DND-41 (cell line): ENCODE results near the gene CD151.

ENCODE experiments used
- ATAC-seq: fragments of 200-7000 bp; cut with Tn5 transposase; 3 replicates; pipeline ENCODE4 v1.9.1; 2021; ENCODE audit warnings: low read depth; ENCODE audit not compliant: insufficient read depth
- DNase-seq: peaks from one replicate; pipeline ENCODE4 v3.0.0-alpha.2; 2020
- H2AFZ ChIP-seq: 2 replicates; pipeline ENCODE4 v1.6.0; 2012; ENCODE audit warnings: low read depth, low read length
- H3K27ac ChIP-seq: 2 replicates; pipeline ENCODE4 v1.5.1; 2012; ENCODE audit warnings: low read length, inconsistent platforms
- H3K27me3 ChIP-seq: fragments of 200-600 bp; sonication (generic); 2 replicates; pipeline ENCODE4 v1.6.0; 2012; ENCODE audit warnings: low read length, mild to moderate bottlenecking, inconsistent platforms; ENCODE audit not compliant: insufficient read depth, poor library complexity
- H3K36me3 ChIP-seq: 2 replicates; pipeline ENCODE4 v1.5.1; 2012; ENCODE audit warnings: low read length, inconsistent platforms; ENCODE audit not compliant: insufficient read depth
- H3K4me1 ChIP-seq: 2 replicates; pipeline ENCODE4 v1.5.1; 2012; ENCODE audit warnings: mild to moderate bottlenecking, low read length; ENCODE audit not compliant: insufficient read depth
- H3K4me2 ChIP-seq: 2 replicates; pipeline ENCODE4 v1.6.0; 2012; ENCODE audit warnings: mild to moderate bottlenecking, moderate library complexity, low read length, inconsistent platforms; ENCODE audit not compliant: insufficient read depth
- H3K4me3 ChIP-seq, 2 experiments: fragments of 200-600 bp in 1 of 2; shearing (Covaris generic) in 1 of 2; 2 replicates each; pipeline ENCODE4 v1.5.1; 2012 to 2016; ENCODE audit warnings: inconsistent platforms in 2 of 2, low read length in 2 of 2, mild to moderate bottlenecking in 2 of 2, low read depth in 1 of 2, moderate library complexity in 1 of 2
- H3K79me2 ChIP-seq: 2 replicates; pipeline ENCODE4 v1.6.0; 2012; ENCODE audit warnings: low read length, inconsistent platforms; ENCODE audit not compliant: insufficient read depth
- H3K9ac ChIP-seq: 2 replicates; pipeline ENCODE4 v1.6.0; 2012; ENCODE audit warnings: low read depth, mild to moderate bottlenecking, inconsistent platforms, low read length, moderate library complexity
- H3K9me3 ChIP-seq: 2 replicates; pipeline ENCODE4 v1.5.1; 2012; ENCODE audit warnings: low read length, moderate library complexity, mild to moderate bottlenecking, inconsistent platforms; ENCODE audit not compliant: insufficient read depth, severe bottlenecking
- H4K20me1 ChIP-seq: 2 replicates; pipeline ENCODE4 v1.6.0; 2012; ENCODE audit warnings: low read length; ENCODE audit not compliant: insufficient read depth
- EZH2 ChIP-seq: IDR thresholded peaks from 3 replicates; pipeline ENCODE4 v1.6.1; 2012; ENCODE audit warnings: borderline replicate concordance, low read depth, mild to moderate bottlenecking, moderate library complexity, low read length, inconsistent platforms; ENCODE audit not compliant: severe bottlenecking
- TF ChIP-seq, protein P1 (sequence below): IDR thresholded peaks from 2 replicates; pipeline ENCODE4 v1.5.1; 2012; ENCODE audit warnings: borderline replicate concordance, low read length, moderate library complexity, mild to moderate bottlenecking; ENCODE audit not compliant: poor library complexity, severe bottlenecking; ENCODE audit errors: extremely low read depth

Gene CD151

DNA sequence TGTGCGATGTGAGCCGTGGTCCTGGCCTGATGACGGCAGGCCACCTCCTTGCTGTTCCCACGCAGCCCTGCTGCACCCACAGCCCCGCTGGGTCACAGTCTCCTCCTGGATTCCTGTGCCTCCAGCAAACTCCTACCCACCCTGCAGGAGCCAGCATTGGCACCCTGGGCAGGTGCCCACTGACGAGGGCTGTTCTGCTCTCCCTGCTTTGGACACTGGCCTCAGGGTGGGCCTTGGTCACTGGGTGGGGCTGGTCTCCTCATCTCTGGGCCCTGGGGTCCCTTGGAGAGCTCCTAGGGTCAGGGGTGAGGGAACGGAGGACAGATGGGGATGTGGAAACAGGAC, 22.6 kb downstream of the CD151 start:
- DNase-seq (no peak), ATAC-seq (no peak)
- H3K27me3 ChIP-seq, result no peaks in the 10 kb centered on the region
- no peak overlapping the region for H2AFZ ChIP-seq
- peaks cover 9% of the 10 kb centered on the region; the same call in 1 of the 2 replicates for H4K20me1 ChIP-seq
- H3K79me2 ChIP-seq, result no peaks in the 10 kb centered on the region
- H3K4me2 ChIP-seq, result no peak overlapping the region
- TF ChIP-seq, protein P1, sequence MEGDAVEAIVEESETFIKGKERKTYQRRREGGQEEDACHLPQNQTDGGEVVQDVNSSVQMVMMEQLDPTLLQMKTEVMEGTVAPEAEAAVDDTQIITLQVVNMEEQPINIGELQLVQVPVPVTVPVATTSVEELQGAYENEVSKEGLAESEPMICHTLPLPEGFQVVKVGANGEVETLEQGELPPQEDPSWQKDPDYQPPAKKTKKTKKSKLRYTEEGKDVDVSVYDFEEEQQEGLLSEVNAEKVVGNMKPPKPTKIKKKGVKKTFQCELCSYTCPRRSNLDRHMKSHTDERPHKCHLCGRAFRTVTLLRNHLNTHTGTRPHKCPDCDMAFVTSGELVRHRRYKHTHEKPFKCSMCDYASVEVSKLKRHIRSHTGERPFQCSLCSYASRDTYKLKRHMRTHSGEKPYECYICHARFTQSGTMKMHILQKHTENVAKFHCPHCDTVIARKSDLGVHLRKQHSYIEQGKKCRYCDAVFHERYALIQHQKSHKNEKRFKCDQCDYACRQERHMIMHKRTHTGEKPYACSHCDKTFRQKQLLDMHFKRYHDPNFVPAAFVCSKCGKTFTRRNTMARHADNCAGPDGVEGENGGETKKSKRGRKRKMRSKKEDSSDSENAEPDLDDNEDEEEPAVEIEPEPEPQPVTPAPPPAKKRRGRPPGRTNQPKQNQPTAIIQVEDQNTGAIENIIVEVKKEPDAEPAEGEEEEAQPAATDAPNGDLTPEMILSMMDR, result no peak
- no peak for TF ChIP-seq EZH2
- no peak overlapping the region for H3K4me3 ChIP-seq
- no peak overlapping the region for H3K27ac ChIP-seq
- H3K36me3 ChIP-seq, result no peaks in the 10 kb centered on the region
- H3K9me3 ChIP-seq, result no peaks in the 10 kb centered on the region
- no peak overlapping the region for H3K9ac ChIP-seq
- no peaks in the 10 kb centered on the region for H3K4me1 ChIP-seq

DNA sequence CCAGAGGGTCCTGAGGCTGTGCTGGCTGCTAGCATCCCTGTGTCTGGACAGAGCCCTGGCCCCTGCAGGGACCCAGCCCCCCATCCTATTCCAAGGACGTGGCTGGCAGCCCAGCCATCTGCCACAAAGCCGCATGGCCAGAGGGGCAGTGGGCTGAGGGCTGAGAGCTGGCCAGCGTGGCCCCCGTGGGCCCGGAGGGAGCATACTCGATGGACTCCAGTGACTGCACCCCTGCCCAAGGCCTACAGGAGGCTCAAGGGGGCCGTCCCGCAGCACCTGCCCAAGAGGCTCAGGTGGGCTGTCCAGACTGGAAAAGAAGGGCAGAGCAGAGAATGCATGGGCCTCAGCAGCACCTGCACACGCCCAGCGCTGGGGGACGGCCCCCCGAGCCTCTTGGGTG, 23.0 kb downstream of the CD151 start:
- no peak for ATAC-seq

DNA sequence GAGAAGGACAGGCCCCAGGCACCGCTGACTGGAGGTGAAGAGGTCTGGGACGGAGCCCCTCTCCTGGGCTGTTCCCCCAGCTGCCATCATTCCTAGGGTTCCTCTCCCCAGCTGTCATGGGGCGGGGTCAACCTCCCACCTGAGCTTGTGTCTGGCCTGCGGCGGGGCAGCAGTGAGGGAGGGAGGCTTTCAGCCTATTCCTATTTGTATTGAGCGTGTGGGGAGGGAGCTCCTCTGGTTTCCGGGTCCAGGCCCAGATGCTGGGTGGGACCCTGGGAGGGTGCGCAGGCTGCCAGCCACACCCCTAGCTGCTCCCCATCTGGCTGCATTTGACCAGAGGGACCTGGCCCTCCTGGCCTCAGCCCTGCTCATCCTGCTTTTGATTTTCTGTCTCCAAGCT, 23.6 kb downstream of the CD151 start:
- no peaks in the 10 kb centered on the region for H3K27me3 ChIP-seq
- H3K36me3 ChIP-seq, result no peaks in the 10 kb centered on the region
- no peak overlapping the region for H3K4me2 ChIP-seq
- ATAC-seq (no peak), DNase-seq (no peak)
- H3K9ac ChIP-seq, result no peak overlapping the region
- no peak overlapping the region for H2AFZ ChIP-seq
- H3K9me3 ChIP-seq, result no peaks in the 10 kb centered on the region
- no peaks in the 10 kb centered on the region for H3K4me1 ChIP-seq
- H3K27ac ChIP-seq, result no peak overlapping the region
- no peaks in the 10 kb centered on the region for H3K79me2 ChIP-seq
- peaks cover 6% of the 10 kb centered on the region; the same call in 1 of the 2 replicates for H4K20me1 ChIP-seq
- TF ChIP-seq EZH2, result no peak
- TF ChIP-seq, protein P1, result no peak
- no peak overlapping the region for H3K4me3 ChIP-seq

More for the DNA sequence above, 23.0 kb downstream of the CD151 start:
- H3K27me3 ChIP-seq, result no peaks in the 10 kb centered on the region
- H3K9me3 ChIP-seq, result no peaks in the 10 kb centered on the region
- H3K4me2 ChIP-seq, result no peak overlapping the region
- no peak overlapping the region for H3K4me3 ChIP-seq
- TF ChIP-seq, protein P1, result no peak
- no peak for TF ChIP-seq EZH2
- DNase-seq, result no peak
- no peak overlapping the region for H3K9ac ChIP-seq
- peaks cover 9% of the 10 kb centered on the region; the same call in 1 of the 2 replicates for H4K20me1 ChIP-seq
- no peaks in the 10 kb centered on the region for H3K4me1 ChIP-seq
- no peak overlapping the region for H2AFZ ChIP-seq
- no peaks in the 10 kb centered on the region for H3K36me3 ChIP-seq
- no peaks in the 10 kb centered on the region for H3K79me2 ChIP-seq
- H3K27ac ChIP-seq, result no peak overlapping the region
